ENCODE results near the gene NEURL1. TPM values are rescaled to one million over a fixed set of nuclear protein-coding genes. Genes with fewer than 3 reads are reported as not detected.
"Not testable (repeated sequence)": the region's sequence is repeated elsewhere in the genome, so short reads cannot be mapped to it uniquely, and the experiment has no call there.

Gene NEURL1
- total RNA-seq, 1 donor from 2014 or later = 12.0 TPM

GRCh38 chr10:103513380-103514060, 20.0 kb downstream of the NEURL1 start:
- peaks cover 0 to 5% (median 0%) of the 10 kb centered on the region in 3 donors for H3K4me1 ChIP-seq (ENCODE audit: control insufficient read depth in 3 of 3, insufficient read depth in 3 of 3, low read length in 3 of 3)
- H3K36me3 ChIP-seq (ENCODE audit: control insufficient read depth in 3 of 3, insufficient read depth in 3 of 3, low read length in 3 of 3) = no peaks in the 10 kb centered on the region
- H3K27ac ChIP-seq (ENCODE audit: low read depth, low read length) = no peak overlapping the region

GRCh38 chr10:103514244-103514643, 20.7 kb downstream of the NEURL1 start:
- Histone ChIP-seq H3K4me3 (ENCODE audit: low read length in 3 of 3) (no peak overlapping the region), H3K27me3 (ENCODE audit: control insufficient read depth in 3 of 3, insufficient read depth in 3 of 3, low read length in 3 of 3) (no peaks in the 10 kb centered on the region), H3K36me3 (ENCODE audit: control insufficient read depth in 3 of 3, insufficient read depth in 3 of 3, low read length in 3 of 3) (no peaks in the 10 kb centered on the region), H3K4me1 (ENCODE audit: control insufficient read depth in 3 of 3, insufficient read depth in 3 of 3, low read length in 3 of 3) (peaks cover 0 to 5% (median 0%) of the 10 kb centered on the region in 3 donors), H3K9ac (ENCODE audit: low read depth in 1 of 3, low read length in 3 of 3) (no peak overlapping the region), H3K9me3 (ENCODE audit: control insufficient read depth in 3 of 3, low read length in 3 of 3) (no peaks in the 10 kb centered on the region), H3K27ac (ENCODE audit: low read depth, low read length) (no peak overlapping the region)

More at GRCh38 chr10:103513380-103514060, 20.0 kb downstream of the NEURL1 start:
- no peak overlapping the region for H3K9ac ChIP-seq (ENCODE audit: low read depth in 1 of 3, low read length in 3 of 3)
- no peaks in the 10 kb centered on the region for H3K27me3 ChIP-seq (ENCODE audit: control insufficient read depth in 3 of 3, insufficient read depth in 3 of 3, low read length in 3 of 3)
- no peak overlapping the region for H3K4me3 ChIP-seq (ENCODE audit: low read length in 3 of 3)
- no peaks in the 10 kb centered on the region for H3K9me3 ChIP-seq (ENCODE audit: control insufficient read depth in 3 of 3, low read length in 3 of 3)

- no peak overlapping the region for H3K27ac ChIP-seq (ENCODE audit: low read depth, low read length)
- no peak overlapping the region for H3K9ac ChIP-seq (ENCODE audit: low read depth in 1 of 3, low read length in 3 of 3)
- no peaks in the 10 kb centered on the region for H3K9me3 ChIP-seq (ENCODE audit: control insufficient read depth in 3 of 3, low read length in 3 of 3)
- H3K4me1 ChIP-seq (ENCODE audit: control insufficient read depth in 3 of 3, insufficient read depth in 3 of 3, low read length in 3 of 3) = peaks cover 0 to 5% (median 0%) of the 10 kb centered on the region in 3 donors
- no peaks in the 10 kb centered on the region for H3K36me3 ChIP-seq (ENCODE audit: control insufficient read depth in 3 of 3, insufficient read depth in 3 of 3, low read length in 3 of 3)
- H3K4me3 ChIP-seq (ENCODE audit: low read length in 3 of 3) = no peak overlapping the region
- H3K27me3 ChIP-seq (ENCODE audit: control insufficient read depth in 3 of 3, insufficient read depth in 3 of 3, low read length in 3 of 3) = no peaks in the 10 kb centered on the region
Measured at GRCh38 chr10:103517234-103518085, 24.0 kb downstream of the NEURL1 start.

- H3K4me3 ChIP-seq (ENCODE audit: low read length in 3 of 3) = no peak overlapping the region
- H3K4me1 ChIP-seq (ENCODE audit: control insufficient read depth in 3 of 3, insufficient read depth in 3 of 3, low read length in 3 of 3) = peaks cover 0 to 5% (median 0%) of the 10 kb centered on the region in 3 donors
- H3K9ac ChIP-seq (ENCODE audit: low read depth in 1 of 3, low read length in 3 of 3) = no peak overlapping the region
- H3K9me3 ChIP-seq (ENCODE audit: control insufficient read depth in 3 of 3, low read length in 3 of 3) = no peaks in the 10 kb centered on the region
- no peaks in the 10 kb centered on the region for H3K27me3 ChIP-seq (ENCODE audit: control insufficient read depth in 3 of 3, insufficient read depth in 3 of 3, low read length in 3 of 3)
- no peak overlapping the region for H3K27ac ChIP-seq (ENCODE audit: low read depth, low read length)
- H3K36me3 ChIP-seq (ENCODE audit: control insufficient read depth in 3 of 3, insufficient read depth in 3 of 3, low read length in 3 of 3) = no peaks in the 10 kb centered on the region
Measured at GRCh38 chr10:103519798-103520197, 26.3 kb downstream of the NEURL1 start.

GRCh38 chr10:103522006-103522405, 28.5 kb downstream of the NEURL1 start:
- H3K36me3 ChIP-seq (ENCODE audit: control insufficient read depth in 3 of 3, insufficient read depth in 3 of 3, low read length in 3 of 3); H3K4me1 ChIP-seq (ENCODE audit: control insufficient read depth in 3 of 3, insufficient read depth in 3 of 3, low read length in 3 of 3); H3K9me3 ChIP-seq (ENCODE audit: control insufficient read depth in 3 of 3, low read length in 3 of 3); H3K27me3 ChIP-seq (ENCODE audit: control insufficient read depth in 3 of 3, insufficient read depth in 3 of 3, low read length in 3 of 3); H3K27ac ChIP-seq (ENCODE audit: low read depth, low read length); H3K9ac ChIP-seq (ENCODE audit: low read depth in 1 of 3, low read length in 3 of 3); H3K4me3 ChIP-seq (ENCODE audit: low read length in 3 of 3): not testable (repeated sequence)

GRCh38 chr10:103523683-103524082, 30.2 kb downstream of the NEURL1 start:
- H3K27me3 ChIP-seq (ENCODE audit: control insufficient read depth in 3 of 3, insufficient read depth in 3 of 3, low read length in 3 of 3) = no peaks in the 10 kb centered on the region
- no peaks in the 10 kb centered on the region for H3K4me1 ChIP-seq (ENCODE audit: control insufficient read depth in 3 of 3, insufficient read depth in 3 of 3, low read length in 3 of 3)
- no peak overlapping the region for H3K4me3 ChIP-seq (ENCODE audit: low read length in 3 of 3)
- no peak overlapping the region for H3K9ac ChIP-seq (ENCODE audit: low read depth in 1 of 3, low read length in 3 of 3)
- H3K36me3 ChIP-seq (ENCODE audit: control insufficient read depth in 3 of 3, insufficient read depth in 3 of 3, low read length in 3 of 3) = no peaks in the 10 kb centered on the region
- no peaks in the 10 kb centered on the region for H3K9me3 ChIP-seq (ENCODE audit: control insufficient read depth in 3 of 3, low read length in 3 of 3)
- H3K27ac ChIP-seq (ENCODE audit: low read depth, low read length) = no peak overlapping the region

GRCh38 chr10:103525901-103526300, 32.4 kb downstream of the NEURL1 start:
- Histone ChIP-seq H3K9me3 (ENCODE audit: control insufficient read depth in 3 of 3, low read length in 3 of 3) (no peaks in the 10 kb centered on the region), H3K36me3 (ENCODE audit: control insufficient read depth in 3 of 3, insufficient read depth in 3 of 3, low read length in 3 of 3) (no peaks in the 10 kb centered on the region), H3K4me3 (ENCODE audit: low read length in 3 of 3) (no peak overlapping the region), H3K27me3 (ENCODE audit: control insufficient read depth in 3 of 3, insufficient read depth in 3 of 3, low read length in 3 of 3) (no peaks in the 10 kb centered on the region), H3K9ac (ENCODE audit: low read depth in 1 of 3, low read length in 3 of 3) (no peak overlapping the region), H3K27ac (ENCODE audit: low read depth, low read length) (no peak overlapping the region), H3K4me1 (ENCODE audit: control insufficient read depth in 3 of 3, insufficient read depth in 3 of 3, low read length in 3 of 3) (no peaks in the 10 kb centered on the region)

- not testable (repeated sequence) for H3K4me3 ChIP-seq (ENCODE audit: low read length in 3 of 3); H3K36me3 ChIP-seq (ENCODE audit: control insufficient read depth in 3 of 3, insufficient read depth in 3 of 3, low read length in 3 of 3); H3K27ac ChIP-seq (ENCODE audit: low read depth, low read length); H3K9me3 ChIP-seq (ENCODE audit: control insufficient read depth in 3 of 3, low read length in 3 of 3); H3K4me1 ChIP-seq (ENCODE audit: control insufficient read depth in 3 of 3, insufficient read depth in 3 of 3, low read length in 3 of 3); H3K9ac ChIP-seq (ENCODE audit: low read depth in 1 of 3, low read length in 3 of 3); H3K27me3 ChIP-seq (ENCODE audit: control insufficient read depth in 3 of 3, insufficient read depth in 3 of 3, low read length in 3 of 3)
Measured at GRCh38 chr10:103527476-103527875, 34.0 kb downstream of the NEURL1 start.

GRCh38 chr10:103528549-103528948, 35.0 kb downstream of the NEURL1 start:
- no peak overlapping the region for H3K4me3 ChIP-seq (ENCODE audit: low read length in 3 of 3)
- no peak overlapping the region for H3K9ac ChIP-seq (ENCODE audit: low read depth in 1 of 3, low read length in 3 of 3)
- no peaks in the 10 kb centered on the region for H3K36me3 ChIP-seq (ENCODE audit: control insufficient read depth in 3 of 3, insufficient read depth in 3 of 3, low read length in 3 of 3)
- no peaks in the 10 kb centered on the region for H3K4me1 ChIP-seq (ENCODE audit: control insufficient read depth in 3 of 3, insufficient read depth in 3 of 3, low read length in 3 of 3)
- H3K9me3 ChIP-seq (ENCODE audit: control insufficient read depth in 3 of 3, low read length in 3 of 3) = no peaks in the 10 kb centered on the region
- H3K27me3 ChIP-seq (ENCODE audit: control insufficient read depth in 3 of 3, insufficient read depth in 3 of 3, low read length in 3 of 3) = no peaks in the 10 kb centered on the region
- H3K27ac ChIP-seq (ENCODE audit: low read depth, low read length) = no peak overlapping the region

GRCh38 chr10:103529539-103529938, 36.0 kb downstream of the NEURL1 start:
- Histone ChIP-seq H3K27me3 (ENCODE audit: control insufficient read depth in 3 of 3, insufficient read depth in 3 of 3, low read length in 3 of 3) (no peaks in the 10 kb centered on the region), H3K9me3 (ENCODE audit: control insufficient read depth in 3 of 3, low read length in 3 of 3) (no peaks in the 10 kb centered on the region), H3K4me1 (ENCODE audit: control insufficient read depth in 3 of 3, insufficient read depth in 3 of 3, low read length in 3 of 3) (no peaks in the 10 kb centered on the region), H3K4me3 (ENCODE audit: low read length in 3 of 3) (no peak overlapping the region), H3K36me3 (ENCODE audit: control insufficient read depth in 3 of 3, insufficient read depth in 3 of 3, low read length in 3 of 3) (no peaks in the 10 kb centered on the region), H3K9ac (ENCODE audit: low read depth in 1 of 3, low read length in 3 of 3) (no peak overlapping the region), H3K27ac (ENCODE audit: low read depth, low read length) (no peak overlapping the region)

Measured in skeletal muscle tissue (tissue), 4 donors.